Activated naive CD8-positive, alpha-beta T cell treated with anti-CD3 and anti-CD28 coated beads, Interleukin-2, amount 10 ng/mL, durations not matched to agents 7 days and 5 days (primary cell): Measurements from ENCODE around the gene ROGDI. TPM values are rescaled to one million over a fixed set of nuclear protein-coding genes. Genes with fewer than 3 reads are reported as not detected.

ENCODE experiments used
- ATAC-seq: fragments of 150-1000 bp; cut with Tn5 transposase; one replicate; pipeline ENCODE4 v1.10.0; 2021; ENCODE audit warnings: low read depth, moderate library complexity
- POLR2A ChIA-PET: fragments of 350-600 bp; sonication (Branson Sonifier 250); formaldehyde crosslinking; loops from one replicate; lab custom pipeline; 2021; ENCODE audit warnings: antibody characterized with exemption; lab: Charles Lee
- DNase-seq: peaks from one replicate; pipeline ENCODE4 v3.0.0; 2021
- H3K27ac Mint-ChIP-seq: one replicate; pipeline ENCODE4 v1.8.0; 2022; ENCODE audit warnings: mild to moderate bottlenecking, mixed read lengths
- H3K27me3 Mint-ChIP-seq: one replicate; pipeline ENCODE4 v1.8.0; 2022; ENCODE audit warnings: mild to moderate bottlenecking, moderate library complexity, mixed read lengths
- H3K36me3 Mint-ChIP-seq: one replicate; pipeline ENCODE4 v1.8.0; 2021; ENCODE audit warnings: mild to moderate bottlenecking, mixed read lengths
- H3K4me1 Mint-ChIP-seq: one replicate; pipeline ENCODE4 v1.8.0; 2021; ENCODE audit warnings: mixed read lengths
- H3K4me3 Mint-ChIP-seq: one replicate; pipeline ENCODE4 v1.8.0; 2022; ENCODE audit warnings: mild to moderate bottlenecking, moderate library complexity, mixed read lengths
- H3K9me3 Mint-ChIP-seq: one replicate; pipeline ENCODE4 v1.8.0; 2021; ENCODE audit warnings: mixed read lengths
- total RNA-seq, 2 experiments: library from RNA; stranded (reverse); gene quantifications; one replicate each; pipeline ENCODE4 v1.2.3, GENCODE V29; 2021

The ROGDI gene
- total RNA-seq, 2 experiments from 2014 or later, result 9.5 to 10.3 TPM

- ATAC-seq (no peak), DNase-seq (no peak)
- Mint-ChIP-seq H3K4me1 (peaks cover 5% of the 10 kb centered on the region), H3K4me3 (no peak overlapping the region), H3K9me3 (no peaks in the 10 kb centered on the region), H3K36me3 (peaks cover 17% of the 10 kb centered on the region), H3K27ac (no peak overlapping the region), H3K27me3 (no peaks in the 10 kb centered on the region)
- POLR2A ChIA-PET, result no interaction called here
Observed at GRCh38 chr16:4831616-4832015, 29.2 kb upstream of the ROGDI start.

- no peak overlapping the region for H3K27ac Mint-ChIP-seq
- POLR2A ChIA-PET, result no interaction called here
- H3K36me3 Mint-ChIP-seq, result peaks cover 15% of the 10 kb centered on the region
Observed at GRCh38 chr16:4830408-4830807, 28.0 kb upstream of the ROGDI start.

GRCh38 chr16:4828567-4829321 lies 26.3 kb upstream of the ROGDI start:
- Mint-ChIP-seq H3K9me3 (no peaks in the 10 kb centered on the region), H3K36me3 (peaks cover 19% of the 10 kb centered on the region), H3K4me3 (no peak overlapping the region), H3K4me1 (peaks cover 2% of the 10 kb centered on the region), H3K27ac (no peak overlapping the region), H3K27me3 (no peaks in the 10 kb centered on the region)
- DNase-seq (no peak), ATAC-seq (no peak)
- POLR2A ChIA-PET, result interaction anchor here (1.3 kb wide), 1 partner anchor 18 kb away, joined by 3 read pairs; no protein-coding TSS in a partner anchor

More at GRCh38 chr16:4830408-4830807, 28.0 kb upstream of the ROGDI start:
- H3K27me3 Mint-ChIP-seq, result no peaks in the 10 kb centered on the region
- peaks cover 2% of the 10 kb centered on the region for H3K4me1 Mint-ChIP-seq
- ATAC-seq, result no peak
- no peak overlapping the region for H3K4me3 Mint-ChIP-seq
- no peak for DNase-seq
- H3K9me3 Mint-ChIP-seq, result no peaks in the 10 kb centered on the region

GRCh38 chr16:4826980-4827379 lies 24.5 kb upstream of the ROGDI start:
- Mint-ChIP-seq H3K9me3 (no peaks in the 10 kb centered on the region), H3K4me3 (no peak overlapping the region), H3K27me3 (no peaks in the 10 kb centered on the region), H3K27ac (no peak overlapping the region), H3K36me3 (peaks cover 16% of the 10 kb centered on the region), H3K4me1 (no peaks in the 10 kb centered on the region)
- ATAC-seq (no peak), DNase-seq (no peak)
- POLR2A ChIA-PET, result interaction anchor here (0.5 kb wide), 1 partner anchor 1271 kb away, joined by 3 read pairs; no protein-coding TSS in a partner anchor

- Mint-ChIP-seq H3K36me3 (peaks cover 17% of the 10 kb centered on the region), H3K4me1 (no peaks in the 10 kb centered on the region), H3K27me3 (no peaks in the 10 kb centered on the region), H3K9me3 (no peaks in the 10 kb centered on the region), H3K27ac (no peak overlapping the region), H3K4me3 (no peak overlapping the region)
- DNase-seq, result no peak
- ATAC-seq, result no peak
- POLR2A ChIA-PET, result interaction anchor here (0.5 kb wide), 1 partner anchor 1271 kb away, joined by 3 read pairs; no protein-coding TSS in a partner anchor
Observed at GRCh38 chr16:4826526-4826925, 24.1 kb upstream of the ROGDI start.

GRCh38 chr16:4825196-4825595 lies 22.8 kb upstream of the ROGDI start:
- Mint-ChIP-seq H3K4me1 (no peaks in the 10 kb centered on the region), H3K27me3 (no peaks in the 10 kb centered on the region), H3K9me3 (no peaks in the 10 kb centered on the region), H3K4me3 (no peak overlapping the region), H3K36me3 (peaks cover 6% of the 10 kb centered on the region), H3K27ac (no peak overlapping the region)
- DNase-seq (no peak), ATAC-seq (no peak)
- POLR2A ChIA-PET, result interaction anchor here (0.6 to 1.0 kb wide), 2 partner anchors 32 to 199 kb away, joined by 3 to 4 read pairs; no protein-coding TSS in a partner anchor

- no peaks in the 10 kb centered on the region for H3K9me3 Mint-ChIP-seq
- POLR2A ChIA-PET, result no interaction called here
- ATAC-seq, result no peak
- peaks cover 16% of the 10 kb centered on the region for H3K36me3 Mint-ChIP-seq
- no peaks in the 10 kb centered on the region for H3K4me1 Mint-ChIP-seq
- no peak overlapping the region for H3K4me3 Mint-ChIP-seq
- H3K27me3 Mint-ChIP-seq, result no peaks in the 10 kb centered on the region
- no peak overlapping the region for H3K27ac Mint-ChIP-seq
- no peak for DNase-seq
Observed at GRCh38 chr16:4820652-4821051, 18.2 kb upstream of the ROGDI start.

- no peak overlapping the region for H3K4me3 Mint-ChIP-seq
- no peak overlapping the region for H3K27ac Mint-ChIP-seq
- POLR2A ChIA-PET, result no interaction called here
- H3K36me3 Mint-ChIP-seq, result peaks cover 23% of the 10 kb centered on the region
- H3K4me1 Mint-ChIP-seq, result peaks cover 2% of the 10 kb centered on the region
- H3K27me3 Mint-ChIP-seq, result no peaks in the 10 kb centered on the region
- no peak for DNase-seq
- H3K9me3 Mint-ChIP-seq, result no peaks in the 10 kb centered on the region
- no peak for ATAC-seq
Observed at GRCh38 chr16:4814542-4815173, 12.2 kb upstream of the ROGDI start.

GRCh38 chr16:4814046-4814445 lies 11.6 kb upstream of the ROGDI start:
- no peak for DNase-seq
- H3K36me3 Mint-ChIP-seq, result peaks cover 23% of the 10 kb centered on the region
- H3K27me3 Mint-ChIP-seq, result no peaks in the 10 kb centered on the region
- peaks cover 2% of the 10 kb centered on the region for H3K4me1 Mint-ChIP-seq
- no peak overlapping the region for H3K4me3 Mint-ChIP-seq
- POLR2A ChIA-PET, result no interaction called here
- no peak for ATAC-seq
- no peak overlapping the region for H3K27ac Mint-ChIP-seq
- no peaks in the 10 kb centered on the region for H3K9me3 Mint-ChIP-seq

- Mint-ChIP-seq H3K4me3 (no peak overlapping the region), H3K9me3 (no peaks in the 10 kb centered on the region), H3K27me3 (no peaks in the 10 kb centered on the region), H3K4me1 (peaks cover 2% of the 10 kb centered on the region), H3K27ac (no peak overlapping the region), H3K36me3 (peaks cover 21% of the 10 kb centered on the region)
- POLR2A ChIA-PET, result no interaction called here
- no peak for ATAC-seq
- DNase-seq, result no peak
Observed at GRCh38 chr16:4813251-4814003, 11.0 kb upstream of the ROGDI start.

GRCh38 chr16:4811773-4812172 lies 9.3 kb upstream of the ROGDI start:
- Mint-ChIP-seq H3K36me3 (peaks cover 24% of the 10 kb centered on the region), H3K4me1 (peaks cover 2% of the 10 kb centered on the region), H3K27me3 (no peaks in the 10 kb centered on the region), H3K9me3 (no peaks in the 10 kb centered on the region), H3K4me3 (no peak overlapping the region), H3K27ac (no peak overlapping the region)
- POLR2A ChIA-PET, result no interaction called here
- no peak for ATAC-seq
- DNase-seq, result no peak

- Mint-ChIP-seq H3K4me1 (peaks cover 2% of the 10 kb centered on the region), H3K9me3 (no peaks in the 10 kb centered on the region), H3K27ac (no peak overlapping the region), H3K4me3 (no peak overlapping the region), H3K27me3 (no peaks in the 10 kb centered on the region), H3K36me3 (peaks cover 26% of the 10 kb centered on the region)
- no peak for DNase-seq
- ATAC-seq, result no peak
- POLR2A ChIA-PET, result no interaction called here
Observed at GRCh38 chr16:4811242-4811641, 8.8 kb upstream of the ROGDI start.

- Mint-ChIP-seq H3K27me3 (no peaks in the 10 kb centered on the region), H3K4me3 (no peak overlapping the region), H3K27ac (no peak overlapping the region), H3K9me3 (no peaks in the 10 kb centered on the region), H3K4me1 (peaks cover 7% of the 10 kb centered on the region), H3K36me3 (peaks cover 19% of the 10 kb centered on the region)
- POLR2A ChIA-PET, result no interaction called here
- DNase-seq (no peak), ATAC-seq (no peak)
Observed at GRCh38 chr16:4806280-4806679, 3.8 kb upstream of the ROGDI start.
